Activated naive CD8-positive, alpha-beta T cell treated with anti-CD3 and anti-CD28 coated beads, Interleukin-2, amount 50 U/mL, for 24 hours (primary cell): Measurements from ENCODE around the gene TUBB1.

Experiments used
- ATAC-seq: fragments of 150-1000 bp; cut with Tn5 transposase; one replicate; pipeline ENCODE4 v1.10.0; 2021
- DNase-seq: peaks from one replicate; pipeline ENCODE4 v3.0.0; 2021
- H3K27ac Mint-ChIP-seq: one replicate; pipeline ENCODE4 v1.8.0; 2021; ENCODE audit warnings: mild to moderate bottlenecking, mixed read lengths
- H3K27me3 Mint-ChIP-seq: one replicate; pipeline ENCODE4 v1.8.0; 2021; ENCODE audit warnings: mixed read lengths
- H3K36me3 Mint-ChIP-seq: one replicate; pipeline ENCODE4 v1.8.0; 2021; ENCODE audit warnings: low read depth, mixed read lengths
- H3K4me1 Mint-ChIP-seq: one replicate; pipeline ENCODE4 v1.8.0; 2021; ENCODE audit warnings: mixed read lengths
- H3K4me3 Mint-ChIP-seq: one replicate; pipeline ENCODE4 v1.8.0; 2021; ENCODE audit warnings: mild to moderate bottlenecking, moderate library complexity, mixed read lengths
- H3K9me3 Mint-ChIP-seq: one replicate; pipeline ENCODE4 v1.8.0; 2021; ENCODE audit warnings: mixed read lengths

Gene TUBB1

GRCh38 chr20:59044796-59045195 lies 25.6 kb downstream of the TUBB1 start:
- H3K36me3 Mint-ChIP-seq = peaks cover 16% of the 10 kb centered on the region
- H3K27me3 Mint-ChIP-seq = no peaks in the 10 kb centered on the region
- no peak overlapping the region for H3K27ac Mint-ChIP-seq
- ATAC-seq = no peak
- no peak for DNase-seq
- H3K4me3 Mint-ChIP-seq = no peak overlapping the region
- peaks cover 55% of the 10 kb centered on the region for H3K4me1 Mint-ChIP-seq
- no peaks in the 10 kb centered on the region for H3K9me3 Mint-ChIP-seq

- peaks cover 39% of the 10 kb centered on the region for H3K4me1 Mint-ChIP-seq
- no peak overlapping the region for H3K27ac Mint-ChIP-seq
- ATAC-seq (no peak), DNase-seq (no peak)
- H3K36me3 Mint-ChIP-seq = no peaks in the 10 kb centered on the region
- no peaks in the 10 kb centered on the region for H3K9me3 Mint-ChIP-seq
- H3K4me3 Mint-ChIP-seq = no peak overlapping the region
- H3K27me3 Mint-ChIP-seq = peaks cover 9% of the 10 kb centered on the region
Measured at GRCh38 chr20:59046862-59047261, 27.6 kb downstream of the TUBB1 start.

DNA sequence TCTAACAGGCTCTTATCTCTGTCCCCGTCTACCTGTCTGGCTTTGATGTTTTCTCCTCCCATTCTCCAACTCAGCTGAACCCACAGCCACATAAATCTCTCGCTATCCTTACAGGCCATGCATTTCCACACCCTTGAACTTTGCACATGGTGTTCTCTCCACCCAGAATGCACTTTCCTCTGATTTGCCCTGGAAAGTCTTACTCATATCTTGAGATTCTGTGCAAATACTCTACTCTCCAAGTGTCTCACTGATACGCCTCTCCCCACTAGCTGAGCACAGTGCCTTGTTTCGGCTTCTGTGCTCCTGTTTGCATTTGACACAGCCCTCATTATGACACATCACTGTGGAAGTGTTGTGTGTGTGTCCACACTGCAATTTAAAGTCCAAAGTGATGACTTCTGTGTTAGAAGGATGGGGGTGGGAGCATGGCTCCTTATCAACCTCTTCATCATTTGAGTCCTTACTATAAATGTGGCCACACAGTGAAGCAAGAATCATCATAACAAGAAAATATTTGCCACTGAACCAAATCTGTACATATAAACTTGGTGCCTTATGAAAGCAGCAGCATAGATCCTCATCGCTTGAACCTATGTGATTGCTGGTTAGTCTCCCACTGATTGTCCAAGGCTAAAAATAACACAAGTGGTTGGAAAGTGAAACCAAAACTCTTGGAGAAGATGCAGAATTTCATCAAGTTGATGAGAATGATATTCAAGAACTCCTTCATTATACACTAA lies 28.9 kb downstream of the TUBB1 start:
- Mint-ChIP-seq H3K36me3 (no peaks in the 10 kb centered on the region), H3K27ac (peak overlapping the region; percentile 30), H3K4me1 (peaks cover 36% of the 10 kb centered on the region), H3K27me3 (peaks cover 17% of the 10 kb centered on the region), H3K4me3 (no peak overlapping the region), H3K9me3 (no peaks in the 10 kb centered on the region)
- ATAC-seq (peak; percentile 53), DNase-seq (no peak)

DNA sequence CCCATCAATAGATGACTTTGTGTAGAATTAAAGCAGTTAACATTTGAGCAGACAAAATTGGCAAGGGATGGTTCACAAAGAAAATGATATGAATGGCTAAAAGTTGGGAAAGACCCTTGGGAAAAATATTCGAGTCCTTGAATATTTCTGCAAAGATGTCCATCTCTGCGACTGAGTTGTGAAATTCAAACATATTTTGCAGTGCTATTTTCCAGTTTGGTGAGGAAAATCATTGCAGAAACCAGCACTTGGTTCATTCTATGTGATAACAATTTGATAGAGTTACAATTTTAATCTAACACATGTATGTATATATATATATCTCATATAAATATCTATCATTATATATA lies 29.4 kb downstream of the TUBB1 start:
- DNase-seq (no peak), ATAC-seq (no peak)
- H3K27me3 Mint-ChIP-seq = peaks cover 17% of the 10 kb centered on the region
- no peak overlapping the region for H3K4me3 Mint-ChIP-seq
- H3K4me1 Mint-ChIP-seq = peaks cover 31% of the 10 kb centered on the region
- H3K9me3 Mint-ChIP-seq = no peaks in the 10 kb centered on the region
- H3K36me3 Mint-ChIP-seq = no peaks in the 10 kb centered on the region
- no peak overlapping the region for H3K27ac Mint-ChIP-seq

GRCh38 chr20:59050437-59050836 lies 31.2 kb downstream of the TUBB1 start:
- Mint-ChIP-seq H3K4me1 (peaks cover 20% of the 10 kb centered on the region), H3K27ac (no peak overlapping the region), H3K4me3 (no peak overlapping the region), H3K27me3 (peaks cover 20% of the 10 kb centered on the region), H3K9me3 (no peaks in the 10 kb centered on the region), H3K36me3 (no peaks in the 10 kb centered on the region)
- ATAC-seq (no peak), DNase-seq (no peak)

DNA sequence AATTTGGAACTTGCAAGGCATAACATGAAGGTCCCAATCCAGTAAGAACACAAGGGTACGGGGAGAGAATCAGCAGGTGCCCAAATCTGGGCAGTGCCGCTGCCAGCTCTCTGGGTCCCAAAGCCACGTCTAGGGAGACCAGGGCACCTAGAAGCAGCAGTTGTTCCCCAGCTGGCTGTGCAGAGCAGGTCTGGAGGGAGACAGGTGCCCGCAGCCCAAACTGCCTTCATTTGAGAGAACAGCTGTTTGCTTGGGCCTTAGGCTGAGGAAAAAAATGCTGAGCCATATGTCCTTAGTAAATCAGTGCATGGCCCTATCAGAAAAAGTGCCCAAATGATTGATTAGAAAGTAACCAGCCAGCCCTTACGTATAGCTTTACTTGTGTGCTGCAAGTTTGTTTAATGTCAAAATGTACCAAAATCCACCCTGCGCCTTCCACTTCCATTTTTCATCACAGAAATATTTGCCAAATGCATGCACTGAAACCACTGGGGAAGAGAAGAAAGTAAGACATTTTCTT lies 32.5 kb downstream of the TUBB1 start:
- H3K27me3 Mint-ChIP-seq = peaks cover 20% of the 10 kb centered on the region
- no peak for DNase-seq
- H3K4me3 Mint-ChIP-seq = no peak overlapping the region
- no peak for ATAC-seq
- H3K4me1 Mint-ChIP-seq = peaks cover 15% of the 10 kb centered on the region
- H3K27ac Mint-ChIP-seq = no peak overlapping the region
- no peaks in the 10 kb centered on the region for H3K36me3 Mint-ChIP-seq
- no peaks in the 10 kb centered on the region for H3K9me3 Mint-ChIP-seq

GRCh38 chr20:59055302-59055701 lies 36.1 kb downstream of the TUBB1 start:
- H3K4me3 Mint-ChIP-seq = no peak overlapping the region
- H3K4me1 Mint-ChIP-seq = no peaks in the 10 kb centered on the region
- ATAC-seq (no peak), DNase-seq (no peak)
- H3K36me3 Mint-ChIP-seq = no peaks in the 10 kb centered on the region
- peaks cover 24% of the 10 kb centered on the region for H3K27me3 Mint-ChIP-seq
- H3K27ac Mint-ChIP-seq = no peak overlapping the region
- no peaks in the 10 kb centered on the region for H3K9me3 Mint-ChIP-seq

DNA sequence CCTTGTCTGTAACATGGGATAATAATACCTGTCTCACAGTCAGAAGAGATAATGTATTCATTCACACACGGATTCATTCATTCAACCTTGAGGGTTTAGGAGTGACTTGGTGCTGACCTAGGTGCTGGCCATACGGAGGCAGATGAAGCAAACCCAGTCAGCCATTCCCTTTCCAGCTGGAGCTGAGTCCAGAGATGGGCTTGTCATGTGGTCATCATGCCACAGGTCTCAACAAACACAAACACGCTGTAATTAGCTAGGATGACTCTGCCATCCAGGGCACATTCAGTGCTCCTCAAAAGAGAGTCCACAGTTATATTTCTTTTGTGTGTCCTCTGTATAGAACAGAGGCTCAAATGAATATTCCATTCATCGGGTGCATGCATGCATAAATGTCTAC lies 42.9 kb downstream of the TUBB1 start:
- H3K4me3 Mint-ChIP-seq = no peak overlapping the region
- no peak overlapping the region for H3K27ac Mint-ChIP-seq
- DNase-seq = no peak
- no peak for ATAC-seq
- H3K36me3 Mint-ChIP-seq = no peaks in the 10 kb centered on the region
- H3K27me3 Mint-ChIP-seq = peaks cover 14% of the 10 kb centered on the region
- no peaks in the 10 kb centered on the region for H3K4me1 Mint-ChIP-seq
- no peaks in the 10 kb centered on the region for H3K9me3 Mint-ChIP-seq

- no peak for ATAC-seq
- H3K36me3 Mint-ChIP-seq = no peaks in the 10 kb centered on the region
- no peaks in the 10 kb centered on the region for H3K9me3 Mint-ChIP-seq
- H3K4me1 Mint-ChIP-seq = no peaks in the 10 kb centered on the region
- H3K4me3 Mint-ChIP-seq = no peak overlapping the region
- H3K27me3 Mint-ChIP-seq = peaks cover 15% of the 10 kb centered on the region
- H3K27ac Mint-ChIP-seq = no peak overlapping the region
- DNase-seq = no peak
Measured at GRCh38 chr20:59063358-59064213, 44.4 kb downstream of the TUBB1 start.

DNA sequence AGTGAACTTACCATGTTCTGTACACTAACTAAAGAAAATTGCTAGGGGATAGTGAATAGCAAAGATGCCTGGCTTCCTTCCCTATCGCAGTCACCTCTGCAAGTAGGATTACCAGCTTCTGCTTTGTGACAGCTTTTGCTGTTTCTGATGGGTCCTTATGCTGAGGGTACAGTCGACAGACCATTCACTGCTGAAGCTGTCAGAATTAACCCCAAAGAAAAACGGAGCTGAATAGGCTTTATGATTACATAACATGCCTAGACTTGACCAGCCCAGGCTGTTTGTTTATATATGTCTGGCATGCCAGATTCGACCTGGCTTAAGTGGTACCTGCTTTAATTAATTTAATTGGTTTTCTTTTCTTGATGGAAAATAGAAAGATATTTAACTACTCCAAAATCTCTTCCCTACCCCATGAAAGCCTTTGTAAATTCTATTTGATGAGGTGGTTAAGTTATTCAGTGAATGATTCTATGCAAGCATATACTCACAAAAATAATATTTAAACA lies 45.0 kb downstream of the TUBB1 start:
- Mint-ChIP-seq H3K27me3 (peaks cover 15% of the 10 kb centered on the region), H3K27ac (no peak overlapping the region), H3K4me3 (no peak overlapping the region), H3K9me3 (no peaks in the 10 kb centered on the region), H3K4me1 (no peaks in the 10 kb centered on the region), H3K36me3 (no peaks in the 10 kb centered on the region)
- DNase-seq (no peak), ATAC-seq (no peak)

GRCh38 chr20:59068534-59068933 lies 49.3 kb downstream of the TUBB1 start:
- ATAC-seq (no peak), DNase-seq (no peak)
- no peaks in the 10 kb centered on the region for H3K36me3 Mint-ChIP-seq
- peaks cover 4% of the 10 kb centered on the region for H3K4me1 Mint-ChIP-seq
- H3K9me3 Mint-ChIP-seq = no peaks in the 10 kb centered on the region
- no peak overlapping the region for H3K4me3 Mint-ChIP-seq
- no peak overlapping the region for H3K27ac Mint-ChIP-seq
- peaks cover 22% of the 10 kb centered on the region for H3K27me3 Mint-ChIP-seq

GRCh38 chr20:59069026-59069425 lies 49.8 kb downstream of the TUBB1 start:
- Mint-ChIP-seq H3K27ac (no peak overlapping the region), H3K4me1 (peaks cover 8% of the 10 kb centered on the region), H3K4me3 (no peak overlapping the region), H3K9me3 (no peaks in the 10 kb centered on the region), H3K27me3 (peaks cover 19% of the 10 kb centered on the region), H3K36me3 (no peaks in the 10 kb centered on the region)
- no peak for DNase-seq
- no peak for ATAC-seq

- Mint-ChIP-seq H3K4me1 (peaks cover 30% of the 10 kb centered on the region), H3K27ac (no peak overlapping the region), H3K4me3 (no peak overlapping the region), H3K9me3 (no peaks in the 10 kb centered on the region), H3K27me3 (peaks cover 21% of the 10 kb centered on the region), H3K36me3 (no peaks in the 10 kb centered on the region)
- ATAC-seq = no peak
- no peak for DNase-seq
Measured at GRCh38 chr20:59071216-59071615, 52.0 kb downstream of the TUBB1 start.

DNA sequence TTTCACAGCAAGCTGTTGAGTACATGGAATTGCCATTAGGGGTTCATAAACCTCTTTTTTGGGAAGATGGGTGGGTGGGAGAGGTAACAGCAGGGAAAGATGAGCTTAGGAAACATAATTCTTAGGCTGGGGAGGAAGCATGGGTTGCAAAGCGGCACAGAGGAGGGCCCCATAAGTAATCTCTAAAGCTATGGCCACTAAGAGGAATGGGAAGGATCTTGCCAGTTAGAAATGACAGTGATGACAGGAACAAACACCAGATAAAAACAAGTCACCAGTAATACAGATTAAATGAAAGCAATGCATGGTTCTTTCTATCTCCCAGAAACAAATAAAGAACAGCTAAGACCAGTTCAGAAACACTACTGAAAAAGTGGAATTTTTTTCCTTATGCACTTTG lies 54.4 kb downstream of the TUBB1 start:
- no peak for ATAC-seq
- DNase-seq = no peak
- H3K4me1 Mint-ChIP-seq = peaks cover 54% of the 10 kb centered on the region
- H3K36me3 Mint-ChIP-seq = no peaks in the 10 kb centered on the region
- no peak overlapping the region for H3K4me3 Mint-ChIP-seq
- H3K27ac Mint-ChIP-seq = no peak overlapping the region
- no peaks in the 10 kb centered on the region for H3K9me3 Mint-ChIP-seq
- peaks cover 25% of the 10 kb centered on the region for H3K27me3 Mint-ChIP-seq

DNA sequence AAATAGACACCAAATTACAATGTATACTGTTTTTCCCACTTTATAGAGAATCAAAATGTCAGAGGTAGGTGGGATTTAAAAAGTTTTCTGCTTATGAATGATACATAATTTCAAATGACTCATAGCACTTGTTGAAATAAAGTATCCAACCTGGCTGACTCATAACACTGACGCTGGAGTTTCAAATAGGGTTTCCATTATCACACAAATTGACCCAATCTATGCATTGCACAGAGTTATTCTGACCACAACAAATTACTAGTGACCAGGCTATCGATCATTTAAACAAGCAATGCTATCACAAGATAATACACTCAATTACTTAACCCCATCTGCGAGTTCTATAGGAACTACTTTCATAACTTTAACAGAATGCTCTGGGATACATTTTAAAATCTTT lies 55.2 kb downstream of the TUBB1 start:
- ATAC-seq (peak; percentile 57), DNase-seq (no peak)
- no peak overlapping the region for H3K27ac Mint-ChIP-seq
- peaks cover 57% of the 10 kb centered on the region for H3K4me1 Mint-ChIP-seq
- peaks cover 25% of the 10 kb centered on the region for H3K27me3 Mint-ChIP-seq
- no peaks in the 10 kb centered on the region for H3K9me3 Mint-ChIP-seq
- no peaks in the 10 kb centered on the region for H3K36me3 Mint-ChIP-seq
- no peak overlapping the region for H3K4me3 Mint-ChIP-seq
